Activated CD4-positive, CD25-positive, alpha-beta regulatory T cell treated with anti-CD3 and anti-CD28 coated beads, Interleukin-2, amount 50 U/mL, for 72 hours (primary cell): ENCODE results near the gene IL4R.

Source experiments
- DNase-seq: peaks from one replicate; pipeline ENCODE4 v3.0.0; 2021

Gene IL4R

GRCh38 chr16:27313422-27314160 lies at the start of gene IL4R:
IL4R (plus strand) TSS chr16:27313974; CDS start chr16:27340204, 26,230 bp downstream.
- peak; percentile 78 for DNase-seq

DNA sequence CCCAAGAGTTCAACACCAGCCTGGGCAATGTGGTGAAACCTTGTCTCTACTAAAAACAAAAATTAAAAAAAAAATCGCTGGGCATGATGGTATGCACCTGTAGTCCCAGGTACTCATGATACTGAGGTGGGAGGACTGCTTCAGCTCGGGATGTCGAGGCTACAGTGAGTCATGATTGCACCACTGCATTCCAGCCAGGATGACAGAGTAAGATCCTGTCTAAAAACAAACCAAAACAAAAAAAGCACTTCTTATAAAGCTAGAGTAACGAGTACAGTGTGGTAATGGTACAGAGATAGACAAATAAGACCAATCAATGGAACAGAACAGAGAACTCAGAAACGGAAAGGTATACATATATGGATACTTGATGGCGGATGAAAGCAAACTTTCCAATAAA lies 49.6 kb upstream of the IL4R start:
- DNase-seq = peak; percentile 11

- DNase-seq = no peak
Measured at GRCh38 chr16:27265982-27266381, 47.8 kb upstream of the IL4R start.

- DNase-seq = no peak
Measured at GRCh38 chr16:27267037-27267677, 46.6 kb upstream of the IL4R start.

DNA sequence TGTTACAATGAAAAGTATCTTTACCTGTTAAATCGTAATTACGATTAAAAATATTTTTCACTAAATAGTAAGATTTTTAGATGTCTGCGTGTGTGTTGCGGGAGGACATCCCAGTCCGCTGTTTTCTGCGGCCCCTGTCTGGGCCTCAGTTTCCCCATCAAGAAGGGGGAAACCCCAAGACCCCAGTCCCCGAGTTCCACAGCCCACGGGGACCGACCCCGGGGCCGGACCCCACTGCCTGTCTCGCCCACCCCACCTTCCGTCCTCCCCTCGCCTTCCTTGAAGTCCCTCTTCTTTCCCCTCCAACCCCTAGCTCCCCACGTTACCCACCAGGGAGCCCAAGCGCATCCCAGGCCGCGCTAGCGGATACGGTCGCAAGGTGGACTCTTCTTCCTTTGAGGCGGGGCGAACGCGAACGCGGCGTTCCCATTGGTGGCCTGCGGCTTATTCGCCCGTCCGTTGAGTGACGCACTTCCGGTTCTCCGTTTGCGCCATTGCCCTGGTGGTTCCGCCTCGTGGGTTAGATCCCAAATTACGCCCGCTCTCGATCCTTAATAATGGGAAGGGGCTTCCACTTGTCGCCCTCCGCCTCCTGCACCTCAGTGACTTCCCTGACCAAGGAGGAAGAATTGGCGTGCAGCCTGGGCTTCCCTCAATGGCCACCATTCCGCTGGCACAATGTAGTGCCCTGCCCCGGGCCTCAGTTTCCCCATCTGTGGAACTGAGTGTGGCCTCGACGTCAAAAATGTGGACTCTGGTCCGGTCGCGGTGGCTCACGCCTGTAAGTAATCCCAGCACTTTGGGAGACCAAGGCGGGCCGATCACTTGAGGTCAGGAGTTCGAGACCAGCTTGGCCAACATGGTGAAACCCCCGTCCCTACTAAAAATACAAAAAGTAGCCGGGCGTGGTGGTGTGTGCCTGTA lies 45.1 kb upstream of the IL4R start, which contains the start of gene NSMCE1:
TSS of gene NSMCE1 (minus strand) at position 397 of the 924 bp plus-strand sequence. CDS start 11,202 bp downstream, outside the sequence.
- DNase-seq = peak; percentile 99

DNA sequence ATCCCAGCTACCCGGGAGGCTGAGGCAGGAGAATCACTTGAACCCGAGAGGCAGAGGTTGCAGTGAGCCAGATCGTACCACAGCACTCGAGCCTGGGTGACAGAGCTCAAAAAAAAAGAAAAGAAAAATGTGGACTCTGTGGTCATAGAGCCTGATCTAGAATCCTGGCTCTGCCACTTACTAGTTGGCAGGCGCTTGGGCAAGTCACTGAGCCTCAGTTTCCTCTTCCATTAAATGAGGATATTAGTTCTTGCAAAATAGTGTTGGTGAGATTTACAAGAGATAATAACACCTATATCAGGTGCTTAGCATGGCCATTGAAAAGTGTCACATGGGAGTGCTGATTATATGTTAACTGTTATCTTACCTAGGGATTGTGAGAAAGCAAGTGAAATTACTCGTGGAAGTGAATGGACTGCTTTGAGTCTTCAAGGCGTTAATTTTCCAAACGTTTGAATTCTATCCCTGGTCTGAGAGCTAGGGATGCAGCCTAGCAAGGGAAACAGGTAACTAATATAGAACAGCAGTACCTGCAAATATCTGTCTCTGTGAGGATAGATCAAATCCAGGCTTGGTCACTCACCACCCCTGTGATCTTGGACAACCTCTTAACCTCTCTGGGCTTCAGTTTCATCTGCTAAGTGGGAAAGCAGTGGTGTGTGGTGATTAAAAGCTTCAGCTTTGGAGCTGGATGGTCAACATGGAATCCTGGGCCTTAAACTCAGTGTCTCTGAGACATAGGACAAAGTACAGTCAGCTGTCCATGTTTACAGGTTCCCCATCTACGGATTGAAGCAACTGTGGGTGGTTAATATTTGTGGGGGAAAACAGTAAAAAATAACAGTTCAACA lies 44.2 kb upstream of the IL4R start:
- peak; percentile 25 for DNase-seq

DNA sequence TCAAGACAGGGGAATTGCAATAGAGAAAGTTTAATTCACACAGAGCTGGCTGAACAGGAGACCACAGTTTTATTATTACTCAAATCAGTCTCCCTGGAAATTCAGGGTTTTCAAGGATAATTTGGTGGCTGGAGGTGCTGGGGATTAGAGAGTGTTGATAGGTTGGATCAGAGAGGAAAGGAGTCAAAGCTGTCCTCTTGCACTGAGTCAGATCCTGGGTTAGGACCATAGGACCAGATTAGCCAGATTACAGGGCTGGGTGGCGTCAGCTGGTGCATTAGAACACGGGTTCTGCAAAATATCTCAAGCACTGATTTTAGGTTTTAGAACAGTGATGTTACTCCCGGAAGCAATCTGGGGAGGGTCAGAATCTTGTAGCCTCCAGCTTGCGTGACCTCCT lies 43.4 kb upstream of the IL4R start:
- peak; percentile 16 for DNase-seq

GRCh38 chr16:27272076-27272475 lies 41.7 kb upstream of the IL4R start:
- DNase-seq = no peak

DNA sequence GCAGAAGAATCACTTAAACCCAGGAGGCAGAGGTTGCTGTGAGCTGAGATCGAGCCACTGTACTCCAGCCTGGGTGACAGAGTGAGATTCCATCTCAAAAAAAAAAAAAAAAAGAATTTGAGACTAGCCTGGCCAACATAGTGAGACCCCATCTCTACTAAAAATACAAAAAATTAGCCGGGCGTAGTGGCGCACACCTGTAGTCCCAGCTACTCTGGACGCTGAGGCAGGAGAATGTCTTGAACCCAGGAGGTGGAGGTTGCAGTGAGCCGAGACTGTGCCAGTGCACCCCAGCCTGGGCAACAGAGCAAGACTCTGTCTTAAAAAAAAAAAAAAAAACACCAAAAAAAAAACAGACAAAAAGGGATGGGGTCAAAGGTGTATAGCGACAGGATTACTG lies 41.1 kb upstream of the IL4R start:
- peak; percentile 5 for DNase-seq

GRCh38 chr16:27273330-27273669 lies 40.5 kb upstream of the IL4R start:
- DNase-seq = peak; percentile 14

- peak; percentile 29 for DNase-seq
Measured at GRCh38 chr16:27273670-27274423, 39.9 kb upstream of the IL4R start.

GRCh38 chr16:27274424-27274874 lies 39.3 kb upstream of the IL4R start:
- peak; percentile 13 for DNase-seq

DNA sequence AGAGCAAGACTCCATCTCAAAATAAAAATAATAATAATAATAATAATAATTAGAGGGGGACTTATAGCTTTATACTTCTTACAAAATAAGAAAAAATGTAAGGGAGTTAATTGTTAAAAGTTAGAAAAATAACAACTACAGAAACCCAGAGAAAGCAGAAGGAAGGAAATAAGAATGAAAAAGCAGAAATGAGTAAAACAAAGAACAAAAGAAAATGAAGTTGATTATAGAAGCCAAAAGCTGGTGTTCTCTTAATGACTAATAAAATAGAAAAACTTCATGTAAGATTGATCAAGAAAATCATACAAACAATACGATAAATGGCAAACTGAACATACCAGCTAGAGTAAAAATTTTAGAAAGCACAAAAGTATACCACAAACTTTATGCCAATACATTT lies 38.4 kb upstream of the IL4R start:
- no peak for DNase-seq

GRCh38 chr16:27281243-27281642 lies 32.5 kb upstream of the IL4R start:
- DNase-seq = peak; percentile 25

GRCh38 chr16:27284865-27285675 lies 28.7 kb upstream of the IL4R start:
- DNase-seq = peak; percentile 24

DNA sequence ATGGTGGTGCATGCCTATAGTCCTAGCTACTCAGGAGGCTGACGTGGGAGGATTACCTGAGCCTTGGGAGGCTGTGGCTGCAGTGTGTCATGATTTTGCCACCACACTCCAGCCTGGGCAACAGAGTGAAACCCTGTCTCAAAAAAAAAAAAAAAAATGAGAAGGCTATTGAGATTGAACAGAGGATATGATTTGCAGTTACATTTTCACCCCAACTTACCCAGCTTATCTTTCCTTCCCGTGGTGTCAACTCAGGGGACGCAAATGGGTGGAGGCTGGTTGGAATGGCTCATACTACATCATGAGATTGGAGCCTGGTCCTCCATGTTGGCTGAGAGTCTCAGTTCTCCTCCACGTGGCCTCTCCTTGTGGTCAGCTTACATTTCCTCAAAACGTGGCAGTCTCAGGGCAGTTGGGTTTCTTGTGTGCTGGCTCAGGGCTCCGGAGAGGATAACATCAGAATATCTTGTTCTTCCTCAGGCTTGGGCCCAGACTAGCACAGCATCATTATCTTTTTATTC lies 28.0 kb upstream of the IL4R start:
- DNase-seq = peak; percentile 13

DNA sequence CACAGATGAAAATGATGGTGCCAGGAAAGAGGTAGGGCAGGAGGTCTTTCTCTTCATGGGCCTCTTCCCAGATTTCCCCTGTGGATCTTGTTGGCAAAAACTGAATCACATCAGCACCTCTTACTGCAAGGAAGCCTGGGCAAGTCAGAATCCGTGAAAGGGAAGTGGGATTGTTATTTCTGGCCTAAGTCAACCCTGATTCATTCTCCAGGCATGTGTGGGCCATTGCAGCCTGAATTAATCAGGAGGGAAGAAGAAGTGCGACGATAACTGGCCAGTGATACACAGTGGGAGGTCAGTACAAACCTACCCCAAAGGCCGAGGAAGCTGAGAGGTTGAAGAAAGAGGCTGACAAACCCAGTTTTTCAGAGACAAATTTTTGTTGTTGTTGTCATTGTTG lies 27.3 kb upstream of the IL4R start:
- DNase-seq = peak; percentile 22

DNA sequence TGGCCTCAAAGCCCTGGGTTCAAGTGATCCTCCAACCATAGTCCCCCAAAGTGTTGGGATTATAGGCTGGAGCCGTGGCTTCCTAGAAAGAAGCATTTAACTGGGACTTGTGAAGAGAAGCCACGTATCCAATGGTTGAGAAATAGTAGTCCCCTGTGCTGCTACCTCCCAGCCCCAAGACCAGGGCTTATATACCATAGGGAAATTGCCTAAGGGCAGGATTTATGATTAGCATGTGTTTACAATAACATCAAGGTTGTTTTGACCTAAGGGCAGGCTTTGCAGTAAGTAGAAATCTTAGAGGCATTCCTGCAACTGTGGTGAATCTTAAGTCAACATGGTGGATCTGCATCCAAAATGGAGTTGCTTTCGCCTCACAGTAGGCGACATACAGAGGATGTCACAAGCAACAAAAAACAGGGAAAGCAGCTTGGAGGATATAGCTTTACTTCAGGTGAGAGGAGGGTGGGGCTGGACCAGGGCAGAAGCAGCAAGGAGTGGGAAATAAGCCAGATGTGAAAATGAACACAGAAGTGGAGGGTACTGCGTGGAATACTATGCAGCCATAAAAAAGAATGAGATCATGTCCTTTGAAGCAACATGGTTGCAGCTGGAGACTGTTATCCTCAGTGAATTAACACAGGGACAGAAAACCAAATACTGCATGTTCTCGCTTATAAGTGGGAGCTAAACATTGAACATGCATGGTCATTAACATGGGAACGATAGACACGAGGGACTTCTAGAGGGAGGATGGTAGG lies 26.5 kb upstream of the IL4R start:
- no peak for DNase-seq

DNA sequence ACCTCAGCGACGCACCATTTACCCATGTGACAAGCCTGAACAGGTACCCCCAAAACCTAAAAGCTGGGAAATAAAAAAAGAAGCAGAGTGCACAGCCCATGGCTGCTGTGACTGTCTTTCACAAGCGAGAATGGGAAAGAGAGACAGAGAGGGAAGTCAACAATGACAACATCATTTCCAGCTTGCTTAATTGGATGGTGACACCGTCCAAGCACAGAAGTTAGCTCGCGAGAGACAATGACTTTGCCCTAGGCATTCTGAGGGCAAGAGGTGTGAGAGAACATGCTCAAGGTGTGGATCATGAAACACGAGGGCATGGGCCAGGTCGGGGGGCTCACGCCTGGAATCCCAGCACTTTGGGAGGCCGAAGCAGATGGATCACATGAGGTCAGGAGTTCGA lies 25.9 kb upstream of the IL4R start:
- DNase-seq = peak; percentile 5

- peak; percentile 0 for DNase-seq
Measured at GRCh38 chr16:27288313-27288712, 25.5 kb upstream of the IL4R start.
